Activated CD4-positive, alpha-beta memory T cell treated with anti-CD3 and anti-CD28 coated beads, Interleukin-2, amount 10 ng/mL, durations not matched to agents 7 days and 5 days (primary cell): ENCODE data around the gene PNP. TPM values are rescaled to one million over a fixed set of nuclear protein-coding genes. Genes with fewer than 3 reads are reported as not detected.

Experiments used
- total RNA-seq, 2 experiments: library from RNA; stranded (reverse); gene quantifications; one replicate each; pipeline ENCODE4 v1.2.3, GENCODE V29; 2021

The PNP gene
- total RNA-seq, 2 experiments from 2014 or later = 207 to 210 TPM

Other genes starting within 250 kb of the PNP start
- gene OR11H6, start 245.7 kb upstream of the PNP start, total RNA-seq = not detected
- gene OR11H7, start 240.4 kb upstream of the PNP start, total RNA-seq = not detected
- gene OR11H4, start 230.1 kb upstream of the PNP start, total RNA-seq = not detected
- 10 to 100 TPM; 20.5 to 21.2 TPM for gene TTC5, start 163.5 kb upstream of the PNP start, total RNA-seq
- gene CCNB1IP1, start 136.1 kb upstream of the PNP start, total RNA-seq = 10 to 100 TPM; 39.3 to 43.4 TPM
- 10 to 100 TPM; 27.1 to 28.7 TPM for gene PARP2, start 125.8 kb upstream of the PNP start, total RNA-seq
- 10 to 100 TPM; 60.7 to 63.5 TPM for gene TEP1, start 55.9 kb upstream of the PNP start, total RNA-seq
- under 1 TPM in 1 of 2 experiments, not detected in 1; 0.05 TPM for gene KLHL33, start 33.2 kb upstream of the PNP start, total RNA-seq
- gene OSGEP, start 14.6 kb upstream of the PNP start, total RNA-seq = 10 to 100 TPM; 35.8 to 40.3 TPM
- 100 to 1,000 TPM in 1 of 2 experiments, 10 to 100 TPM in 1; 91.9 to 103 TPM for gene APEX1, start 14.2 kb upstream of the PNP start, total RNA-seq
- gene PIP4P1, start 8.0 kb upstream of the PNP start, total RNA-seq = 10 to 100 TPM; 39.5 to 42.9 TPM
- gene RNASE10, start 36.1 kb downstream of the PNP start, total RNA-seq = under 1 TPM in 1 of 2 experiments, not detected in 1; 0.50 TPM
- gene RNASE9, start 91.6 kb downstream of the PNP start, total RNA-seq = not detected
- gene RNASE11, start 118.6 kb downstream of the PNP start, total RNA-seq = not detected
- gene RNASE12, start 122.0 kb downstream of the PNP start, total RNA-seq = not detected
- not detected for gene OR6S1, start 172.3 kb downstream of the PNP start, total RNA-seq
- 1 to 10 TPM; 2.7 to 4.7 TPM for gene RNASE4, start 215.2 kb downstream of the PNP start, total RNA-seq
- gene ANG, start 219.4 kb downstream of the PNP start, total RNA-seq = 1 to 10 TPM; 4.9 to 5.5 TPM